ENCODE measurements around the gene TMPRSS6.

- TF ChIP-seq CTCF (conservative IDR thresholded peaks at IDR 0.05; ENCODE audit: low read depth, low read length) (no peak), EZH2phosphoT487 (IDR thresholded peaks at IDR 0.05; ENCODE audit: borderline replicate concordance, low read length) (no peak)
Measured at GRCh38 chr22:37083914-37084313, 25.6 kb downstream of the TMPRSS6 start.
